Natural killer cell (primary cell): Measurements from ENCODE around the gene HAPSTR1. TPM values are rescaled to one million over a fixed set of nuclear protein-coding genes. Genes with fewer than 3 reads are reported as not detected.
A peak's percentile ranks its signal among the peaks of the same experiment; 100 is the strongest.

Source experiments
- ATAC-seq, 3 donors: fragments of 150-1000 bp in 2 of 3; fragments of 200-7000 bp in 1 of 3; cut with Tn5 transposase; 1 replicate in 1 of 3; 2 replicates in 2 of 3; pipeline ENCODE4 v1.10.0; 2021; ENCODE audit warnings: mild to moderate bottlenecking in 2 of 3, moderate library complexity in 2 of 3
- DNase-seq, 2 donors: peaks; one replicate each; pipeline versions ENCODE4 v3.0.0 to v3.0.0-alpha.2; 2013 to 2021; ENCODE audit warnings: mixed read lengths in 1 of 2
- H3K27ac ChIP-seq: one replicate; pipeline ENCODE4 v1.5.1; 2013; ENCODE audit warnings: mild to moderate bottlenecking, low read length
- H3K27me3 ChIP-seq: one replicate; pipeline ENCODE4 v1.6.1; 2013; ENCODE audit warnings: low read length; ENCODE audit not compliant: control insufficient read depth, insufficient read depth
- H3K36me3 ChIP-seq: one replicate; pipeline ENCODE4 v1.6.1; 2013; ENCODE audit warnings: low read length; ENCODE audit not compliant: control insufficient read depth, insufficient read depth
- H3K4me1 ChIP-seq: one replicate; pipeline ENCODE4 v1.6.1; 2013; ENCODE audit warnings: low read length; ENCODE audit not compliant: control insufficient read depth, insufficient read depth
- H3K4me3 ChIP-seq: one replicate; pipeline ENCODE4 v1.5.1; 2013; ENCODE audit warnings: low read length
- H3K9me3 ChIP-seq: one replicate; pipeline ENCODE4 v1.6.1; 2013; ENCODE audit warnings: low read length; ENCODE audit not compliant: control insufficient read depth, insufficient read depth
- H3K27ac Mint-ChIP-seq, 2 donors: one replicate each; pipeline ENCODE4 v1.8.0; 2022; ENCODE audit warnings: mild to moderate bottlenecking in 2 of 2, mixed read lengths in 2 of 2, moderate library complexity in 1 of 2
- H3K27me3 Mint-ChIP-seq, 2 donors: one replicate each; pipeline ENCODE4 v1.8.0; 2022; ENCODE audit warnings: low read depth in 2 of 2, mixed read lengths in 2 of 2
- H3K36me3 Mint-ChIP-seq: one replicate; pipeline ENCODE4 v1.8.0; 2022; ENCODE audit warnings: mixed read lengths
- H3K4me1 Mint-ChIP-seq, 2 donors: one replicate each; pipeline ENCODE4 v1.8.0; 2022; ENCODE audit warnings: mixed read lengths in 2 of 2
- H3K4me3 Mint-ChIP-seq: one replicate; pipeline ENCODE4 v1.8.0; 2022; ENCODE audit warnings: mild to moderate bottlenecking, moderate library complexity, mixed read lengths
- H3K9me3 Mint-ChIP-seq, 2 donors: one replicate each; pipeline ENCODE4 v1.8.0; 2022; ENCODE audit warnings: mixed read lengths in 2 of 2
- WGBS: methylation state at CpG from one replicate; pipeline ENCODE4 v1.1.7; 2013; ENCODE audit warnings: missing lambda C conversion rate; ENCODE audit not compliant: insufficient coverage; 5-methylcytosine and 5-hydroxymethylcytosine counted together
- intact Hi-C: fragments of 100-400 bp; cut with micrococcal nuclease; formaldehyde crosslinking; loops from one replicate; pipeline ENCODE4 v1.14.2; 2022
- total RNA-seq, 4 donors: library from RNA; stranded (reverse); fragments of 120-200 nt in 1 of 4; gene quantifications; one replicate each; pipeline versions ENCODE4 v1.2.3 to v1.2.4, GENCODE V29; 2013 to 2022
- TF ChIP-seq, protein P1 (sequence below): fragments of 200-600 bp; IDR thresholded peaks from one replicate; pipeline ENCODE4 v1.8.0; 2022; ENCODE audit warnings: antibody characterized with exemption

HAPSTR1 gene
- total RNA-seq, 3 donors from 2014 or later (not counting 1 experiment from before 2014, with no cell fraction given) = 135 to 145 (median 138) TPM

GRCh38 chr16:9050102-9050830 is 41.2 kb upstream of the HAPSTR1 start:
- no peaks in the 10 kb centered on the region for H3K36me3 Mint-ChIP-seq
- ATAC-seq (no peak), DNase-seq (peak in 1 of 2 donors; percentile 30)
- Histone ChIP-seq H3K27me3 (no peaks in the 10 kb centered on the region), H3K9me3 (peaks cover 4% of the 10 kb centered on the region), H3K27ac (no peak overlapping the region), H3K36me3 (no peaks in the 10 kb centered on the region), H3K4me3 (no peak overlapping the region), H3K4me1 (no peaks in the 10 kb centered on the region)
- H3K4me3 Mint-ChIP-seq = no peak overlapping the region
- intact Hi-C loops = no loop called here
- H3K4me1 Mint-ChIP-seq = peaks cover 0 to 6% of the 10 kb centered on the region in 2 donors
- TF ChIP-seq, protein P1, sequence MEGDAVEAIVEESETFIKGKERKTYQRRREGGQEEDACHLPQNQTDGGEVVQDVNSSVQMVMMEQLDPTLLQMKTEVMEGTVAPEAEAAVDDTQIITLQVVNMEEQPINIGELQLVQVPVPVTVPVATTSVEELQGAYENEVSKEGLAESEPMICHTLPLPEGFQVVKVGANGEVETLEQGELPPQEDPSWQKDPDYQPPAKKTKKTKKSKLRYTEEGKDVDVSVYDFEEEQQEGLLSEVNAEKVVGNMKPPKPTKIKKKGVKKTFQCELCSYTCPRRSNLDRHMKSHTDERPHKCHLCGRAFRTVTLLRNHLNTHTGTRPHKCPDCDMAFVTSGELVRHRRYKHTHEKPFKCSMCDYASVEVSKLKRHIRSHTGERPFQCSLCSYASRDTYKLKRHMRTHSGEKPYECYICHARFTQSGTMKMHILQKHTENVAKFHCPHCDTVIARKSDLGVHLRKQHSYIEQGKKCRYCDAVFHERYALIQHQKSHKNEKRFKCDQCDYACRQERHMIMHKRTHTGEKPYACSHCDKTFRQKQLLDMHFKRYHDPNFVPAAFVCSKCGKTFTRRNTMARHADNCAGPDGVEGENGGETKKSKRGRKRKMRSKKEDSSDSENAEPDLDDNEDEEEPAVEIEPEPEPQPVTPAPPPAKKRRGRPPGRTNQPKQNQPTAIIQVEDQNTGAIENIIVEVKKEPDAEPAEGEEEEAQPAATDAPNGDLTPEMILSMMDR = no peak
- H3K27me3 Mint-ChIP-seq = no peaks in the 10 kb centered on the region
- peaks cover 0 to 5% of the 10 kb centered on the region in 2 donors for H3K9me3 Mint-ChIP-seq
- WGBS = 68% methylated on average over 20 of the region's 20 CpGs
- H3K27ac Mint-ChIP-seq = no peak overlapping the region

DNA sequence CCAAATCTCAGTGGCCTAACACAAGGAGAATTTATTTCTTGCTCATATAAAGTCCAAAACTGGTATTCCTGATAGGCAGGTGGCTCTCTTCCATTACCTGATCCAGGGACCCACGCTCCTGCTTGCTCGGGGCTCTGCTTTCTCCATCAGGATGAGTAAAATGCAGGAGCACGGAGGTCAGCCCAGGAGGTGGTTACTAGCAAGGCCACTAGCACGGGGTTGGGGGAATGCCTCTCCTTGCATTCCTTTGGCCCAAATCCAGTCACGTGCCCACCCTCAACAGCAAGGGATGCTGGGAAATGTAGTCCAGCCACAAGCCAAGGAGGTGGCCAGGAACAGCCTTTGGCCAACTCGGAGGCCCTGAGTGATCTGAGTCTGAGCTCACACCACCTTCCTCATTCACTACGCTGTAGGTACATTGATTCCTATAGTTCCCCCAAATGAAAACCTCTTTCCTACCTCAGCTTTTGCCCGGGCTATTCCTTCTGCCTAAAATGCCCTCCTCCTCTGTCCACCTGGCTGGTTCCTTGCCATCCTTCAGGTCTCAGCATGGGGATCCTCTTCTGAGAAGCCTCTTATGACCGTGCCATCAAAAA is 38.3 kb upstream of the HAPSTR1 start:
- Mint-ChIP-seq H3K4me1 (no peaks in the 10 kb centered on the region), H3K9me3 (no peaks in the 10 kb centered on the region), H3K36me3 (no peaks in the 10 kb centered on the region), H3K27ac (no peak overlapping the region), H3K27me3 (no peaks in the 10 kb centered on the region), H3K4me3 (no peak overlapping the region)
- intact Hi-C loops = no loop called here
- H3K36me3 ChIP-seq = no peaks in the 10 kb centered on the region
- H3K27me3 ChIP-seq = no peaks in the 10 kb centered on the region
- TF ChIP-seq, protein P1 = no peak
- H3K9me3 ChIP-seq = no peaks in the 10 kb centered on the region
- H3K4me3 ChIP-seq = no peak overlapping the region
- peak in 1 of 2 donors; percentile 24 for DNase-seq
- no peaks in the 10 kb centered on the region for H3K4me1 ChIP-seq
- ATAC-seq = peak in 2 of 3 donors; percentile 38 to 42
- no peak overlapping the region for H3K27ac ChIP-seq
- WGBS = 62% methylated on average over 9 of the region's 9 CpGs

GRCh38 chr16:9054460-9054859 is 37.0 kb upstream of the HAPSTR1 start:
- no peaks in the 10 kb centered on the region for H3K9me3 ChIP-seq
- Mint-ChIP-seq H3K4me3 (no peak overlapping the region), H3K36me3 (no peaks in the 10 kb centered on the region), H3K27ac (no peak overlapping the region), H3K27me3 (no peaks in the 10 kb centered on the region), H3K9me3 (no peaks in the 10 kb centered on the region), H3K4me1 (no peaks in the 10 kb centered on the region)
- H3K27ac ChIP-seq = no peak overlapping the region
- no peak for ATAC-seq
- H3K36me3 ChIP-seq = no peaks in the 10 kb centered on the region
- H3K27me3 ChIP-seq = no peaks in the 10 kb centered on the region
- no peak overlapping the region for H3K4me3 ChIP-seq
- DNase-seq = no peak
- H3K4me1 ChIP-seq = no peaks in the 10 kb centered on the region
- 94% methylated on average over 4 of the region's 4 CpGs for WGBS
- TF ChIP-seq, protein P1 = no peak
- intact Hi-C loops = no loop called here
